Smooth muscle cell (in vitro differentiated cells): ENCODE measurements around the gene ADRM1. TPM values are rescaled to one million over a fixed set of nuclear protein-coding genes. Genes with fewer than 3 reads are reported as not detected.
A peak's percentile ranks its signal among the peaks of the same experiment; 100 is the strongest.

ENCODE experiments used
- DNase-seq: peaks from one replicate; lab custom pipeline; 2025; ENCODE audit not compliant: unreplicated experiment; lab: John Stamatoyannopoulos, UW
- H2AFZ ChIP-seq: fragments of 200-600 bp; sonication (generic); 2 replicates; pipeline ENCODE4 v1.6.0; 2016; ENCODE audit warnings: antibody characterized with exemption, low read depth, mild to moderate bottlenecking
- H3F3A ChIP-seq: fragments of 200-600 bp; sonication (generic); 2 replicates; pipeline ENCODE4 v1.6.0; 2017; ENCODE audit warnings: antibody characterized with exemption, low read depth
- H3K27ac ChIP-seq: fragments of 200-600 bp; sonication (generic); 2 replicates; pipeline ENCODE4 v1.5.1; 2016; ENCODE audit warnings: low read depth, mild to moderate bottlenecking
- H3K27me3 ChIP-seq: fragments of 200-600 bp; sonication (generic); 2 replicates; pipeline ENCODE4 v1.6.1; 2016; ENCODE audit warnings: low read depth, mild to moderate bottlenecking
- H3K36me3 ChIP-seq: fragments of 200-600 bp; sonication (generic); 2 replicates; pipeline ENCODE4 v1.5.1; 2016; ENCODE audit warnings: low read depth
- H3K4me1 ChIP-seq: fragments of 200-600 bp; sonication (generic); 2 replicates; pipeline ENCODE4 v1.5.1; 2016; ENCODE audit warnings: low read depth
- H3K4me2 ChIP-seq: fragments of 200-600 bp; sonication (generic); 2 replicates; pipeline ENCODE4 v1.6.0; 2016; ENCODE audit warnings: mild to moderate bottlenecking
- H3K4me3 ChIP-seq: fragments of 200-600 bp; sonication (generic); 2 replicates; pipeline ENCODE4 v1.5.1; 2016; ENCODE audit warnings: mild to moderate bottlenecking
- H3K79me2 ChIP-seq: fragments of 200-600 bp; sonication (generic); 2 replicates; pipeline ENCODE4 v1.6.0; 2016; ENCODE audit warnings: low read depth, mild to moderate bottlenecking
- H3K9ac ChIP-seq: fragments of 200-600 bp; sonication (generic); 2 replicates; pipeline ENCODE4 v1.6.0; 2016; ENCODE audit warnings: low read depth
- H3K9me3 ChIP-seq: fragments of 200-600 bp; sonication (generic); replicated peaks from 2 replicates; pipeline ENCODE4 v1.5.1; 2016; ENCODE audit warnings: low read depth
- H4K20me1 ChIP-seq: fragments of 200-600 bp; sonication (generic); 2 replicates; pipeline ENCODE4 v1.6.0; 2016; ENCODE audit warnings: low read depth
- CTCF ChIP-seq: fragments of 200-600 bp; sonication (generic); IDR thresholded peaks from 2 replicates; pipeline ENCODE4 v1.5.1; 2017; ENCODE audit warnings: borderline replicate concordance, mild to moderate bottlenecking, antibody characterized with exemption; ENCODE audit not compliant: insufficient read depth, poor library complexity, severe bottlenecking
- WGBS: methylation state at CpG from one replicate; pipeline ENCODE4 v1.1.7; 2016; ENCODE audit warnings: low lambda C conversion rate; 5-methylcytosine and 5-hydroxymethylcytosine counted together
- polyA plus RNA-seq: library from polyadenylated mRNA; unstranded; fragments of >200 nt; fragmentation: Nextera tagmentation; extraction: Ambion mirVana; gene quantifications from 2 replicates; pipeline ENCODE4 v1.2.1, GENCODE V29; 2016
- total RNA-seq: library from RNA; depleted of rRNA; stranded (reverse); fragments of >200 nt; gene quantifications from 2 replicates; pipeline ENCODE4 v1.2.3, GENCODE V29; 2014

Gene ADRM1
- total and polyA plus RNA-seq, 2 experiments from 2014 or later: 101 to 121 TPM

- Histone ChIP-seq H3K4me2 (no peak overlapping the region), H3K36me3 (no peaks in the 10 kb centered on the region), H3K4me3 (no peak overlapping the region), H3K9ac (no peak overlapping the region), H3K4me1 (peaks cover 21% of the 10 kb centered on the region), H3K79me2 (peaks cover 17% of the 10 kb centered on the region), H3K9me3 (no peaks in the 10 kb centered on the region), H4K20me1 (peaks cover 18% of the 10 kb centered on the region), H3K27ac (no peak overlapping the region), H2AFZ (no peak overlapping the region), H3F3A (no peaks in the 10 kb centered on the region), H3K27me3 (no peaks in the 10 kb centered on the region)
- no peak for TF ChIP-seq CTCF
- DNase-seq: no peak
- 75% methylated on average over 11 of the region's 14 CpGs for WGBS
Observed at GRCh38 chr20:62354031-62354808, 51.4 kb downstream of the ADRM1 start.

GRCh38 chr20:62354811-62355341 lies 52.1 kb downstream of the ADRM1 start:
- H3K27me3 ChIP-seq: no peaks in the 10 kb centered on the region
- DNase-seq: no peak
- WGBS: 71% methylated on average over 16 of the region's 16 CpGs
- H3K9ac ChIP-seq: peak overlapping the region; percentile 60
- no peak overlapping the region for H3K4me3 ChIP-seq
- no peak overlapping the region for H2AFZ ChIP-seq
- no peaks in the 10 kb centered on the region for H3K9me3 ChIP-seq
- peak overlapping the region; percentile 71 for H3K4me2 ChIP-seq
- H3K27ac ChIP-seq: peak overlapping the region; percentile 60
- H3K4me1 ChIP-seq: peaks cover 21% of the 10 kb centered on the region
- peaks cover 18% of the 10 kb centered on the region for H4K20me1 ChIP-seq
- TF ChIP-seq CTCF: no peak
- no peaks in the 10 kb centered on the region for H3K36me3 ChIP-seq
- H3F3A ChIP-seq: no peaks in the 10 kb centered on the region
- H3K79me2 ChIP-seq: peaks cover 17% of the 10 kb centered on the region

GRCh38 chr20:62355516-62355877 lies 52.7 kb downstream of the ADRM1 start:
- no peak overlapping the region for H2AFZ ChIP-seq
- H3K4me1 ChIP-seq: peaks cover 21% of the 10 kb centered on the region
- H3K9ac ChIP-seq: peak overlapping the region; percentile 60
- peaks cover 17% of the 10 kb centered on the region for H3K79me2 ChIP-seq
- H3K27ac ChIP-seq: peak overlapping the region; percentile 60
- peak overlapping the region; percentile 71 for H3K4me2 ChIP-seq
- 40% methylated on average over 10 of the region's 11 CpGs for WGBS
- peaks cover 18% of the 10 kb centered on the region for H4K20me1 ChIP-seq
- H3K9me3 ChIP-seq: no peaks in the 10 kb centered on the region
- no peaks in the 10 kb centered on the region for H3K27me3 ChIP-seq
- H3K36me3 ChIP-seq: no peaks in the 10 kb centered on the region
- no peak for TF ChIP-seq CTCF
- no peak for DNase-seq
- H3K4me3 ChIP-seq: no peak overlapping the region
- H3F3A ChIP-seq: no peaks in the 10 kb centered on the region
